HG02943 (cell line): ENCODE results near the gene LRP1B.
"Not testable (repeated sequence)": the region's sequence is repeated elsewhere in the genome, so short reads cannot be mapped to it uniquely, and the experiment has no call there.

Source experiments
- ATAC-seq: cut with Tn5 transposase; IDR thresholded peaks from one replicate; pipeline ENCODE4 v1.9.1; 2021; ENCODE audit warnings: mild to moderate bottlenecking, low read depth, moderate library complexity; ENCODE audit not compliant: unreplicated experiment

The LRP1B gene

GRCh38 chr2:141906678-141907077 lies 224.1 kb downstream of the LRP1B start:
- no peak for ATAC-seq

- ATAC-seq = no peak
These were observed 230.0 kb downstream of the LRP1B start for GRCh38 chr2:141900826-141901225.

- ATAC-seq = no peak
These were observed 231.1 kb downstream of the LRP1B start for GRCh38 chr2:141899740-141900139.

GRCh38 chr2:141889788-141890187 lies 241.0 kb downstream of the LRP1B start:
- no peak for ATAC-seq

GRCh38 chr2:141888987-141889555 lies 241.7 kb downstream of the LRP1B start:
- no peak for ATAC-seq

GRCh38 chr2:141887363-141887762 lies 243.5 kb downstream of the LRP1B start:
- ATAC-seq = no peak

GRCh38 chr2:141878016-141878415 lies 252.8 kb downstream of the LRP1B start:
- ATAC-seq = no peak

- no peak for ATAC-seq
These were observed 258.7 kb downstream of the LRP1B start for GRCh38 chr2:141871913-141872634.

GRCh38 chr2:141869572-141869971 lies 261.2 kb downstream of the LRP1B start:
- no peak for ATAC-seq

GRCh38 chr2:141863964-141864363 lies 266.9 kb downstream of the LRP1B start:
- ATAC-seq = no peak

- ATAC-seq = no peak
These were observed 274.4 kb downstream of the LRP1B start for GRCh38 chr2:141856215-141856919.

- ATAC-seq = no peak
These were observed 282.6 kb downstream of the LRP1B start for GRCh38 chr2:141848191-141848590.

GRCh38 chr2:141844231-141844630 lies 286.6 kb downstream of the LRP1B start:
- no peak for ATAC-seq

- ATAC-seq = no peak
These were observed 295.7 kb downstream of the LRP1B start for GRCh38 chr2:141835103-141835502.

GRCh38 chr2:141828761-141829160 lies 302.1 kb downstream of the LRP1B start:
- ATAC-seq = no peak

GRCh38 chr2:141824790-141825189 lies 306.0 kb downstream of the LRP1B start:
- ATAC-seq = no peak

- ATAC-seq = no peak
These were observed 309.9 kb downstream of the LRP1B start for GRCh38 chr2:141820893-141821292.

- ATAC-seq = not testable (repeated sequence)
These were observed 315.5 kb downstream of the LRP1B start for GRCh38 chr2:141815320-141815719.

GRCh38 chr2:141814150-141814549 lies 316.7 kb downstream of the LRP1B start:
- no peak for ATAC-seq

- ATAC-seq = no peak
These were observed 320.7 kb downstream of the LRP1B start for GRCh38 chr2:141810148-141810547.

- no peak for ATAC-seq
These were observed 324.7 kb downstream of the LRP1B start for GRCh38 chr2:141806090-141806489.

- no peak for ATAC-seq
These were observed 325.5 kb downstream of the LRP1B start for GRCh38 chr2:141805302-141805701.
